Mesenchymal stem cell (in vitro differentiated cells and primary cell): Measurements from ENCODE around the gene PRCD.

Experiments used
- DNase-seq: peaks from one replicate; pipeline ENCODE4 v3.0.0-alpha.2; 2013
- H2AFZ ChIP-seq: one replicate; pipeline ENCODE4 v1.6.1; 2013; ENCODE audit warnings: low read depth, mild to moderate bottlenecking, control low read depth, inconsistent platforms, low read length, moderate library complexity
- H2AK5ac ChIP-seq: 2 replicates; pipeline ENCODE4 v1.6.1; 2013; ENCODE audit warnings: low read length, moderate library complexity, mild to moderate bottlenecking, inconsistent platforms; ENCODE audit not compliant: severe bottlenecking
- H2BK120ac ChIP-seq: one replicate; pipeline ENCODE4 v1.6.1; 2013; ENCODE audit warnings: low read depth, mild to moderate bottlenecking, inconsistent platforms, low read length, moderate library complexity
- H2BK12ac ChIP-seq, 2 experiments: one replicate each; pipeline ENCODE4 v1.6.1; 2013; ENCODE audit warnings: inconsistent platforms in 2 of 2, low read length in 2 of 2, mild to moderate bottlenecking in 2 of 2, moderate library complexity in 2 of 2, control low read depth in 1 of 2
- H2BK15ac ChIP-seq: one replicate; pipeline ENCODE4 v1.6.1; 2013; ENCODE audit warnings: mild to moderate bottlenecking, low read depth, inconsistent platforms; ENCODE audit not compliant: poor library complexity, severe bottlenecking
- H2BK5ac ChIP-seq: 2 replicates; pipeline ENCODE4 v1.6.1; 2013; ENCODE audit warnings: low read depth, mild to moderate bottlenecking, low read length, control low read depth, inconsistent platforms; ENCODE audit not compliant: poor library complexity, severe bottlenecking
- H3K14ac ChIP-seq, 2 experiments: one replicate each; pipeline ENCODE4 v1.6.1; 2013; ENCODE audit warnings: inconsistent platforms in 2 of 2, low read length in 2 of 2, control low read depth in 1 of 2, mild to moderate bottlenecking in 1 of 2, moderate library complexity in 1 of 2
- H3K18ac ChIP-seq, 2 experiments: one replicate each; pipeline ENCODE4 v1.6.1; 2013; ENCODE audit warnings: inconsistent platforms in 2 of 2, low read length in 2 of 2, control low read depth in 1 of 2, low read depth in 1 of 2, mild to moderate bottlenecking in 1 of 2
- H3K23ac ChIP-seq, 2 experiments: one replicate each; pipeline ENCODE4 v1.6.1; 2013; ENCODE audit warnings: inconsistent platforms in 2 of 2, low read length in 2 of 2, mild to moderate bottlenecking in 2 of 2, moderate library complexity in 2 of 2, control low read depth in 1 of 2
- H3K27ac ChIP-seq: 2 replicates; pipeline ENCODE4 v1.5.1; 2013; ENCODE audit warnings: mild to moderate bottlenecking, moderate library complexity, low read length, control low read depth, inconsistent platforms; ENCODE audit not compliant: poor library complexity, severe bottlenecking
- H3K27me3 ChIP-seq, 2 experiments: 2 replicates each; pipeline versions ENCODE4 v1.6.1 to v1.7.0; 2013; ENCODE audit warnings: low read length in 2 of 2, mild to moderate bottlenecking in 2 of 2, moderate library complexity in 2 of 2, control low read depth in 1 of 2, inconsistent platforms in 1 of 2; ENCODE audit not compliant: control insufficient read depth in 1 of 2, insufficient read depth in 1 of 2
- H3K36me3 ChIP-seq, 2 experiments: 2 replicates each; pipeline versions ENCODE4 v1.6.1 to v1.7.0; 2013; ENCODE audit warnings: low read length in 2 of 2, control low read depth in 1 of 2, inconsistent platforms in 1 of 2, low read depth in 1 of 2, mild to moderate bottlenecking in 1 of 2; ENCODE audit not compliant: insufficient read depth in 2 of 2, control insufficient read depth in 1 of 2
- H3K4ac ChIP-seq, 2 experiments: one replicate each; pipeline ENCODE4 v1.6.1; 2013; ENCODE audit warnings: inconsistent platforms in 2 of 2, low read length in 2 of 2, mild to moderate bottlenecking in 2 of 2, moderate library complexity in 2 of 2, control low read depth in 1 of 2, low read depth in 1 of 2
- H3K4me1 ChIP-seq: 2 replicates; pipeline ENCODE4 v1.6.1; 2013; ENCODE audit warnings: low read depth, low read length, control low read depth; ENCODE audit not compliant: control insufficient read depth, insufficient read depth
- H3K4me2 ChIP-seq: 2 replicates; pipeline ENCODE4 v1.6.1; 2013; ENCODE audit warnings: low read length, mild to moderate bottlenecking, inconsistent platforms; ENCODE audit not compliant: poor library complexity, severe bottlenecking
- H3K4me3 ChIP-seq, 2 experiments: 2 replicates each; pipeline versions ENCODE4 v1.5.1 to v1.7.0; 2013; ENCODE audit warnings: low read length in 2 of 2, mild to moderate bottlenecking in 2 of 2, control low read depth in 1 of 2, low read depth in 1 of 2; ENCODE audit not compliant: insufficient read depth in 1 of 2
- H3K79me1 ChIP-seq: replicated peaks from 2 replicates; pipeline ENCODE4 v1.6.1; 2013; ENCODE audit warnings: mild to moderate bottlenecking, control low read depth, low read length, inconsistent platforms; ENCODE audit not compliant: poor library complexity, severe bottlenecking
- H3K9ac ChIP-seq: 2 replicates; pipeline ENCODE4 v1.7.0; 2013; ENCODE audit warnings: mild to moderate bottlenecking, low read length, moderate library complexity
- H3K9me3 ChIP-seq: 2 replicates; pipeline ENCODE4 v1.7.0; 2013; ENCODE audit warnings: mild to moderate bottlenecking, low read length; ENCODE audit not compliant: control insufficient read depth
- H4K8ac ChIP-seq: one replicate; pipeline ENCODE4 v1.6.1; 2013; ENCODE audit warnings: inconsistent platforms, mild to moderate bottlenecking, low read length, moderate library complexity
- H4K91ac ChIP-seq: one replicate; pipeline ENCODE4 v1.6.1; 2013; ENCODE audit warnings: mild to moderate bottlenecking, low read length, inconsistent platforms
- WGBS: methylation state at CpG from one replicate; pipeline ENCODE4 v1.1.7; 2013; ENCODE audit warnings: mixed read lengths; 5-methylcytosine and 5-hydroxymethylcytosine counted together

Gene PRCD

DNA sequence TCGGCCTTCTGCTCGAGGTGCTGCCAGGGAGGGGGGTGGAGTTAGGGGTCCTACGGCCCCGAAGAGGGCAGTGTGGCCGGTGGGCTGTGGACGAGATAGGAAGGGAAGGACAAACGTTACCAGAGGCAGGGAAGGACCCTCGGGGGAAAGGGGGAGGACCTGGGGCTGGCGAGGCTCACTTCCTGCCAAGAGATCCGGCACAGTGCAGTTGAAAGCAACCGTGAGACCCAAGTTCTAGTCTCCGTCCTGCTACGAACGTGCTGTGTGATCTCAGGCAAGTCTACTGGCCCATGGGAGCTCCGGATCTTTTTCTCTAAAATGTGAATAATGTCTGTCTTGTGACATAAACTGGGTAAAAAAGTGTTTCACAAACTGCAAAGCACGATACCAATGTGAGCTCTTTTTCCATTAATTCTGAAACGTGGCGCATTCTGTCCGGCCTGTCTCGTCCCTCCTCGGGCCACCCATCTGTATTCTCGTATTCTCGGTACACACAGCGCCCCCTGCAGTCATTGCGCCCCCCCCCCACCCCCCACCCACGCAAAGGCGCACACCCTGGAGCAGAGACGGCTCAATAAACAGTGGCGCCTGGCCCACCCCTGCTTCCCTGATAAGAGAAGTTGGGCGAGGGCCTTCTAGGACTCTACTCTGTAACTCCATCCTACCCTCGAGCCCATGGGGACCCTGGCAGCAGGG, 11.2 kb upstream of the PRCD start:
- 66% methylated on average over 25 of the region's 31 CpGs for WGBS
- H3K4me1 ChIP-seq: peaks cover 49% of the 10 kb centered on the region
- H4K91ac ChIP-seq: peak overlapping the region; percentile 97
- H3K4me2 ChIP-seq: no peak overlapping the region
- no peak overlapping the region for H2BK5ac ChIP-seq
- H4K8ac ChIP-seq: peak overlapping the region; percentile 98
- DNase-seq: peak; percentile 56
- H3K23ac ChIP-seq: peak overlapping the region in 1 of 2 experiments; percentile 63
- H2BK120ac ChIP-seq: peak overlapping the region; percentile 99
- H3K27ac ChIP-seq: no peak overlapping the region
- peak overlapping the region in 1 of 2 experiments; percentile 73 for H3K14ac ChIP-seq
- H3K36me3 ChIP-seq: peaks cover 4 to 11% of the 10 kb centered on the region in 2 experiments
- H2AK5ac ChIP-seq: peak overlapping the region; percentile 31
- H2BK15ac ChIP-seq: peak overlapping the region; percentile 99
- H3K27me3 ChIP-seq: no peaks in the 10 kb centered on the region
- no peaks in the 10 kb centered on the region for H3K9me3 ChIP-seq
- peak overlapping the region; percentile 92 to 96 for H3K18ac ChIP-seq
- H3K9ac ChIP-seq: peak overlapping the region; percentile 88
- no peak overlapping the region for H2AFZ ChIP-seq
- H2BK12ac ChIP-seq: peak overlapping the region; percentile 94 to 100
- H3K79me1 ChIP-seq: no peaks in the 10 kb centered on the region
- H3K4me3 ChIP-seq: peak overlapping the region in 1 of 2 experiments; percentile 45
- H3K4ac ChIP-seq: peak overlapping the region; percentile 99

DNA sequence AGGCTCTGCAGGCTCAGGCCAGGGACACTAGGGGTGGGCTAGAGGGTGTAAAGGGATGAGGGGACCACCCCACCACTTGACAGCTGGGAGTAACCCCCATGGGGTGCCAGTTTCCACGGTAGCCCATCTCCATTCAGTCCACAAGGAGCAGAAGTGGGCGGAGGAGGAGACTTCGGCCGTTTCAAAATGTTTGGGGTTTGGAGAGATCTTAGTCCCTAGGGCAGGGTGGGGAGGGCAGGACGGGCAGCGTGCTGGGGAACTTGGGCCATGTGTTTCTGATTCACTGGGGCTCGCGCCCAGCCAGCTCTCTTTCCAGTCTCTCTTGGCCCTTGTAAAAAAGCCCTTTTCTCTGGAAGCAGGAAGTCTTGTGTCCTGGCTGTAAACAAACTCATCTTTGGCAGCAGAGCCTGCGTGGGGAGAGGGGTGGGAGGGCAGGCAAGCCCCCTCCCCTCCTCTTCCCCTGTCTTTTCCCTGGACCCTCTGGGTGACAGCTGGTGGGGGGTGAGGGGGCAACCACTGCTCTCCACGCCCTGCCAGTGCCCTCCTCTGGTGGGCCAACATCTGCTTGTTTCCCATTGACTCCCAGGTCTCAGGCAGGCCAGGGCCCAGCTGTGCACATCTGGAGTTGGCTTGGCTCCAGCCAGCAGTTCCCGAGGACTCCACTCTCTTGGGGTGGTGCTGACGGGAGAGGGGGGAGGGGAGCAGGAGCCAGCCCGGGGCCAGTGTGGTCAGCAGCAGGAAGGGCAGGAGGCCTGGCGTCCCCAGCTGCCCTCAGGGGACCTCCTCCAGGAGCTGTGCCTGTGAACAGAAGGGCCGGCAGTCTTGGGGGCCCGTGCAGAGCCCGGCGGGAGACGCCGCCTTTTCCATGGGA, 10.4 kb upstream of the PRCD start:
- Histone ChIP-seq H3K27me3 (no peaks in the 10 kb centered on the region), H3K4me3 (peak overlapping the region in 1 of 2 experiments; percentile 45), H2BK15ac (peak overlapping the region; percentile 75), H3K4me1 (peaks cover 48% of the 10 kb centered on the region), H3K14ac (peak overlapping the region in 1 of 2 experiments; percentile 73), H2BK12ac (peak overlapping the region; percentile 94 to 98), H2BK5ac (no peak overlapping the region), H2AFZ (no peak overlapping the region), H4K8ac (peak overlapping the region; percentile 98), H3K9ac (peak overlapping the region; percentile 88), H3K4me2 (peak overlapping the region; percentile 2), H3K27ac (peak overlapping the region; percentile 23), H3K4ac (peak overlapping the region; percentile 91 to 99), H3K18ac (peak overlapping the region; percentile 94 to 99), H2BK120ac (peak overlapping the region; percentile 99), H3K36me3 (peaks cover 4 to 11% of the 10 kb centered on the region in 2 experiments), H3K23ac (peak overlapping the region in 1 of 2 experiments; percentile 63), H2AK5ac (peak overlapping the region; percentile 16), H3K9me3 (no peaks in the 10 kb centered on the region), H4K91ac (peak overlapping the region; percentile 100), H3K79me1 (no peaks in the 10 kb centered on the region)
- DNase-seq: peak; percentile 96
- 1% methylated on average over 18 of the region's 20 CpGs for WGBS

DNA sequence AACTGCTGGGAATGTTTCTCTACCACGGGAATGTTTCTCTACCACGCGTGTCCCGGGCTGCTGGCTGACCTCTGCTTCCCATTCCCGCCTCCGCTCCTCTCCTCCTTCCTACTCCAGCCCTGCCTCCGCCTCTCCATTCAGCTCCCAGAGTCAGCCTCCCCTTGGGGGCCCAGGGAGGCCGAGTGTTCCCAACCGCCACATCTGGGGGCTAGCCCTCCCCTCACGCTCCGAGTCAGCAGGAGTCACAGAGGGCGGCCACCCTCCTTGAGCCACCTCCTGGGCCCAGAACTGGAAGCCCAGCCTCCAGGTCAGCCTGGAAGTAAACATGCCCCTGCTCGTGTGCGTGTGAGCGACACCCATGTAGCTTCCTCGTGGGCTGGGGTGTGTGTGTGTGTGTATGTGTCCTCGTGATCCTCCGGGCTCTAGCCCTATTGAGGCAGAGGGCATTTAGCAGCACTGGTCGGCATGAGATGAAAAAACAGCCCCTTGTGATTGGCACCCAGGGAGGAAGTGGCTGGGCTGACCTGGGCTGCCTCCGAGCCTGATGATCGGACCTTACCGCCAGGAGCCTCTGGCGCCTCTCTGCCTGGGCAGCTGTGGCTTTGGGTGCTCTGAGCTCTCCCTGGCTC, 9.6 kb upstream of the PRCD start:
- peak overlapping the region in 1 of 2 experiments; percentile 42 for H3K4me3 ChIP-seq
- peak overlapping the region; percentile 93 for H4K8ac ChIP-seq
- peak overlapping the region; percentile 99 for H2BK15ac ChIP-seq
- H3K4me1 ChIP-seq: peaks cover 43% of the 10 kb centered on the region
- H3K9ac ChIP-seq: peak overlapping the region; percentile 88
- peak overlapping the region; percentile 13 for H3K27ac ChIP-seq
- peak overlapping the region; percentile 6 for H3K4me2 ChIP-seq
- peak overlapping the region; percentile 91 to 99 for H3K4ac ChIP-seq
- peak overlapping the region; percentile 11 for H2AK5ac ChIP-seq
- no peaks in the 10 kb centered on the region for H3K79me1 ChIP-seq
- no peaks in the 10 kb centered on the region for H3K9me3 ChIP-seq
- H3K36me3 ChIP-seq: peaks cover 4 to 16% of the 10 kb centered on the region in 2 experiments
- WGBS: 7% methylated on average over 23 of the region's 23 CpGs
- H3K14ac ChIP-seq: peak overlapping the region in 1 of 2 experiments; percentile 50
- H2BK120ac ChIP-seq: peak overlapping the region; percentile 99
- H4K91ac ChIP-seq: peak overlapping the region; percentile 100
- H3K23ac ChIP-seq: peak overlapping the region in 1 of 2 experiments; percentile 46
- no peak overlapping the region for H2AFZ ChIP-seq
- no peak overlapping the region for H2BK5ac ChIP-seq
- peak; percentile 97 for DNase-seq
- H2BK12ac ChIP-seq: peak overlapping the region; percentile 73 to 98
- peak overlapping the region; percentile 94 to 99 for H3K18ac ChIP-seq
- no peaks in the 10 kb centered on the region for H3K27me3 ChIP-seq
